G401.6 (cell line): ENCODE data around the gene HSD17B14.

Experiments used
- FAIRE-seq: peaks from 2 replicates; lab custom pipeline; 2012; peaks lifted over from hg19 to GRCh38; lab: Jason Lieb, UNC

Gene HSD17B14

GRCh38 chr19:48826606-48827020 lies 9.7 kb downstream of the HSD17B14 start:
- no peak for FAIRE-seq

- FAIRE-seq: no peak
Measured at GRCh38 chr19:48822514-48822913, 13.8 kb downstream of the HSD17B14 start.

- FAIRE-seq: no peak
Measured at GRCh38 chr19:48821633-48822032, 14.7 kb downstream of the HSD17B14 start.

- FAIRE-seq: no peak
Measured at GRCh38 chr19:48819366-48819816, 16.9 kb downstream of the HSD17B14 start.

GRCh38 chr19:48818234-48818820 lies 18.0 kb downstream of the HSD17B14 start:
- FAIRE-seq: no peak

GRCh38 chr19:48817585-48818124 lies 18.6 kb downstream of the HSD17B14 start:
- no peak for FAIRE-seq

- FAIRE-seq: no peak
Measured at GRCh38 chr19:48815870-48816501, 20.3 kb downstream of the HSD17B14 start.

GRCh38 chr19:48814895-48815294 lies 21.4 kb downstream of the HSD17B14 start:
- no peak for FAIRE-seq

- FAIRE-seq: no peak
Measured at GRCh38 chr19:48813123-48813913, 23.0 kb downstream of the HSD17B14 start.

GRCh38 chr19:48812094-48812929 lies 24.0 kb downstream of the HSD17B14 start:
- no peak for FAIRE-seq

- no peak for FAIRE-seq
Measured at GRCh38 chr19:48810151-48810550, 26.1 kb downstream of the HSD17B14 start.

GRCh38 chr19:48807590-48808308 lies 28.5 kb downstream of the HSD17B14 start:
- FAIRE-seq: no peak

- no peak for FAIRE-seq
Measured at GRCh38 chr19:48806818-48807589, 29.3 kb downstream of the HSD17B14 start.

GRCh38 chr19:48806518-48806817 lies 29.8 kb downstream of the HSD17B14 start:
- FAIRE-seq: peak; percentile 75

- no peak for FAIRE-seq
Measured at GRCh38 chr19:48805452-48805851, 30.8 kb downstream of the HSD17B14 start.

- FAIRE-seq: no peak
Measured at GRCh38 chr19:48804496-48804895, 31.8 kb downstream of the HSD17B14 start.

- FAIRE-seq: no peak
Measured at GRCh38 chr19:48802623-48803022, 33.7 kb downstream of the HSD17B14 start.

- no peak for FAIRE-seq
Measured at GRCh38 chr19:48799358-48800300, 36.7 kb downstream of the HSD17B14 start.

GRCh38 chr19:48798937-48799336 lies 37.4 kb downstream of the HSD17B14 start:
- FAIRE-seq: no peak

- FAIRE-seq: no peak
Measured at GRCh38 chr19:48797103-48797502, 39.2 kb downstream of the HSD17B14 start.
